ENCODE results near the gene CFAP206. TPM values are rescaled to one million over a fixed set of nuclear protein-coding genes. Genes with fewer than 3 reads are reported as not detected.

Gene CFAP206
- not detected for total RNA-seq

- Mint-ChIP-seq H3K27me3 (peaks cover 27% of the 10 kb centered on the region), H3K4me3 (peak within 1 kb of the TSS; percentile 63), H3K9me3 (no peaks in the 10 kb centered on the region), H3K27ac (peak within 1 kb of the TSS; percentile 54), H3K36me3 (ENCODE audit: low read depth) (no peaks in the 10 kb centered on the region), H3K4me1 (peaks cover 10% of the 10 kb centered on the region)
- ChIA-PET POLR2A (interaction anchor here (0.6 to 1.7 kb wide), 4 partner anchors 15 to 294 kb away, joined by 3 to 7 read pairs (median 4); partner anchors contain the start of gene AKIRIN2), CTCF (interaction anchor here (0.6 to 2.0 kb wide), 7 partner anchors 9 to 490 kb away, joined by 3 to 7 read pairs (median 4); partner anchors contain the start of gene SMIM8)
- DNase-seq: peak; percentile 78
These were observed at the start of gene CFAP206 for GRCh38 chr6:87407901-87408720. CFAP206 (plus strand) TSS chr6:87407972; CDS start chr6:87409840, 1,868 bp downstream.

GRCh38 chr6:87364602-87365252 is 43.0 kb upstream of the CFAP206 start:
- Mint-ChIP-seq H3K36me3 (ENCODE audit: low read depth) (no peaks in the 10 kb centered on the region), H3K27ac (no peak overlapping the region), H3K4me1 (no peaks in the 10 kb centered on the region), H3K27me3 (no peaks in the 10 kb centered on the region), H3K9me3 (peaks cover 3% of the 10 kb centered on the region), H3K4me3 (no peak overlapping the region)
- DNase-seq: no peak
- CTCF ChIA-PET: no interaction called here
- POLR2A ChIA-PET: no interaction called here

- Mint-ChIP-seq H3K27me3 (no peaks in the 10 kb centered on the region), H3K4me3 (no peak overlapping the region), H3K4me1 (no peaks in the 10 kb centered on the region), H3K9me3 (peaks cover 3% of the 10 kb centered on the region), H3K36me3 (ENCODE audit: low read depth) (no peaks in the 10 kb centered on the region), H3K27ac (no peak overlapping the region)
- POLR2A ChIA-PET: no interaction called here
- CTCF ChIA-PET: no interaction called here
- no peak for DNase-seq
These were observed 41.5 kb upstream of the CFAP206 start for GRCh38 chr6:87366072-87366827.

GRCh38 chr6:87366899-87367298 is 40.9 kb upstream of the CFAP206 start:
- no peaks in the 10 kb centered on the region for H3K4me1 Mint-ChIP-seq
- H3K27me3 Mint-ChIP-seq: no peaks in the 10 kb centered on the region
- CTCF ChIA-PET: no interaction called here
- no peak for DNase-seq
- H3K36me3 Mint-ChIP-seq (ENCODE audit: low read depth): no peaks in the 10 kb centered on the region
- H3K27ac Mint-ChIP-seq: no peak overlapping the region
- H3K4me3 Mint-ChIP-seq: no peak overlapping the region
- POLR2A ChIA-PET: no interaction called here
- H3K9me3 Mint-ChIP-seq: peaks cover 3% of the 10 kb centered on the region

GRCh38 chr6:87373377-87373776 is 34.4 kb upstream of the CFAP206 start:
- DNase-seq: no peak
- POLR2A ChIA-PET: no interaction called here
- Mint-ChIP-seq H3K36me3 (ENCODE audit: low read depth) (no peaks in the 10 kb centered on the region), H3K9me3 (no peaks in the 10 kb centered on the region), H3K27ac (no peak overlapping the region), H3K4me3 (no peak overlapping the region), H3K4me1 (no peaks in the 10 kb centered on the region), H3K27me3 (no peaks in the 10 kb centered on the region)
- CTCF ChIA-PET: no interaction called here

GRCh38 chr6:87375315-87375714 is 32.5 kb upstream of the CFAP206 start:
- CTCF ChIA-PET: no interaction called here
- H3K36me3 Mint-ChIP-seq (ENCODE audit: low read depth): no peaks in the 10 kb centered on the region
- no peak overlapping the region for H3K4me3 Mint-ChIP-seq
- H3K9me3 Mint-ChIP-seq: no peaks in the 10 kb centered on the region
- no peak for DNase-seq
- H3K27ac Mint-ChIP-seq: no peak overlapping the region
- no peaks in the 10 kb centered on the region for H3K4me1 Mint-ChIP-seq
- POLR2A ChIA-PET: no interaction called here
- H3K27me3 Mint-ChIP-seq: no peaks in the 10 kb centered on the region

- ChIA-PET POLR2A (no interaction called here), CTCF (no interaction called here)
- no peak overlapping the region for H3K27ac Mint-ChIP-seq
- no peaks in the 10 kb centered on the region for H3K4me1 Mint-ChIP-seq
- H3K27me3 Mint-ChIP-seq: no peaks in the 10 kb centered on the region
- no peaks in the 10 kb centered on the region for H3K9me3 Mint-ChIP-seq
- no peak overlapping the region for H3K4me3 Mint-ChIP-seq
- no peak for DNase-seq
- no peaks in the 10 kb centered on the region for H3K36me3 Mint-ChIP-seq (ENCODE audit: low read depth)
These were observed 31.1 kb upstream of the CFAP206 start for GRCh38 chr6:87376643-87377042.

GRCh38 chr6:87378947-87379346 is 28.8 kb upstream of the CFAP206 start:
- Mint-ChIP-seq H3K36me3 (ENCODE audit: low read depth) (no peaks in the 10 kb centered on the region), H3K27me3 (no peaks in the 10 kb centered on the region), H3K4me3 (no peak overlapping the region), H3K4me1 (no peaks in the 10 kb centered on the region), H3K9me3 (no peaks in the 10 kb centered on the region), H3K27ac (no peak overlapping the region)
- DNase-seq: no peak
- ChIA-PET CTCF (interaction anchor here (1.5 kb wide), 1 partner anchor 10 kb away, joined by 4 read pairs; no protein-coding TSS in a partner anchor), POLR2A (no interaction called here)

GRCh38 chr6:87382861-87383260 is 24.9 kb upstream of the CFAP206 start:
- DNase-seq: no peak
- Mint-ChIP-seq H3K9me3 (no peaks in the 10 kb centered on the region), H3K36me3 (ENCODE audit: low read depth) (no peaks in the 10 kb centered on the region), H3K4me1 (no peaks in the 10 kb centered on the region), H3K27ac (no peak overlapping the region), H3K4me3 (no peak overlapping the region), H3K27me3 (no peaks in the 10 kb centered on the region)
- POLR2A ChIA-PET: no interaction called here
- CTCF ChIA-PET: no interaction called here

GRCh38 chr6:87384038-87384437 is 23.7 kb upstream of the CFAP206 start:
- Mint-ChIP-seq H3K27me3 (no peaks in the 10 kb centered on the region), H3K4me1 (no peaks in the 10 kb centered on the region), H3K4me3 (no peak overlapping the region), H3K9me3 (no peaks in the 10 kb centered on the region), H3K27ac (no peak overlapping the region), H3K36me3 (ENCODE audit: low read depth) (no peaks in the 10 kb centered on the region)
- DNase-seq: no peak
- ChIA-PET POLR2A (no interaction called here), CTCF (no interaction called here)

- H3K9me3 Mint-ChIP-seq: no peaks in the 10 kb centered on the region
- CTCF ChIA-PET: interaction anchor here (0.6 kb wide), 1 partner anchor 10 kb away, joined by 3 read pairs; no protein-coding TSS in a partner anchor
- H3K36me3 Mint-ChIP-seq (ENCODE audit: low read depth): no peaks in the 10 kb centered on the region
- no peak overlapping the region for H3K27ac Mint-ChIP-seq
- DNase-seq: no peak
- POLR2A ChIA-PET: no interaction called here
- H3K4me1 Mint-ChIP-seq: no peaks in the 10 kb centered on the region
- H3K4me3 Mint-ChIP-seq: no peak overlapping the region
- no peaks in the 10 kb centered on the region for H3K27me3 Mint-ChIP-seq
These were observed 23.3 kb upstream of the CFAP206 start for GRCh38 chr6:87384449-87384848.

- Mint-ChIP-seq H3K36me3 (ENCODE audit: low read depth) (no peaks in the 10 kb centered on the region), H3K4me1 (peaks cover 1% of the 10 kb centered on the region), H3K27ac (no peak overlapping the region), H3K9me3 (no peaks in the 10 kb centered on the region), H3K27me3 (no peaks in the 10 kb centered on the region), H3K4me3 (no peak overlapping the region)
- no peak for DNase-seq
- ChIA-PET CTCF (interaction anchor here (1.3 kb wide), 1 partner anchor 1480 kb away, joined by 4 read pairs; no protein-coding TSS in a partner anchor), POLR2A (no interaction called here)
These were observed 16.4 kb upstream of the CFAP206 start for GRCh38 chr6:87391334-87391733.

- CTCF ChIA-PET: interaction anchor here (0.6 to 1.6 kb wide), 15 partner anchors 10 to 1479 kb away, joined by 3 to 19 read pairs (median 3); partner anchors contain the start of gene CFAP206
- no peaks in the 10 kb centered on the region for H3K36me3 Mint-ChIP-seq (ENCODE audit: low read depth)
- H3K27me3 Mint-ChIP-seq: no peaks in the 10 kb centered on the region
- no peak overlapping the region for H3K27ac Mint-ChIP-seq
- no peak overlapping the region for H3K4me3 Mint-ChIP-seq
- DNase-seq: peak; percentile 37
- POLR2A ChIA-PET: interaction anchor here (1.0 kb wide), 1 partner anchor 15 kb away, joined by 4 read pairs; the partner anchor contains the start of gene CFAP206
- H3K9me3 Mint-ChIP-seq: no peaks in the 10 kb centered on the region
- H3K4me1 Mint-ChIP-seq: peaks cover 1% of the 10 kb centered on the region
These were observed 14.6 kb upstream of the CFAP206 start for GRCh38 chr6:87393026-87393622.
